Muscle of arm (tissue), 14 donors: ENCODE measurements around the gene TRIM39. TPM values are rescaled to one million over a fixed set of nuclear protein-coding genes. Genes with fewer than 3 reads are reported as not detected.
"Not testable (repeated sequence)": the region's sequence is repeated elsewhere in the genome, so short reads cannot be mapped to it uniquely, and the experiment has no call there.

Experiments used
- DNase-seq: peaks from one replicate; pipeline ENCODE4 v3.0.0-alpha.2; 2013
- long read RNA-seq, 11 donors: transcript quantifications; one replicate each; lab custom pipeline, GENCODE V29; 2026
- polyA plus RNA-seq, 12 donors: library from polyadenylated mRNA; unstranded; fragments of 120-200 nt; gene quantifications; one replicate each; pipeline ENCODE4 v1.2.1, GENCODE V29; 2013; ENCODE audit not compliant: insufficient read length in 12 of 12

The TRIM39 gene
- 10 to 100 TPM in 1 of 12 donors, 1 to 10 TPM in 10, not detected in 1; 6.0 to 11.8 (median 7.5) TPM for polyA plus RNA-seq
- long read RNA-seq, donor 1, result 0 reads
- long read RNA-seq, donor 2, result 0 reads
- long read RNA-seq, donor 3, result 0 reads
- long read RNA-seq, donor 4, result 0 reads
- long read RNA-seq, donor 5, partial matches to known transcripts, result 0 of 1 reads
- long read RNA-seq, donor 5, other reads (novel, unspliced or antisense), result 0 of 1 reads
- long read RNA-seq, donor 6, partial matches to known transcripts, result 0 of 1 reads
- long read RNA-seq, donor 6, other reads (novel, unspliced or antisense), result 0 of 1 reads
- long read RNA-seq, donor 7, result 0 reads
- long read RNA-seq, donor 8, partial matches to known transcripts, result 0 of 1 reads
- long read RNA-seq, donor 8, other reads (novel, unspliced or antisense), result 0 of 1 reads
- long read RNA-seq, donor 9, result 0 reads
- long read RNA-seq, donor 10, result 0 reads
- long read RNA-seq, donor 11, partial matches to known transcripts, result 0 of 1 reads
- long read RNA-seq, donor 11, other reads (novel, unspliced or antisense), result 0 of 1 reads

DNA sequence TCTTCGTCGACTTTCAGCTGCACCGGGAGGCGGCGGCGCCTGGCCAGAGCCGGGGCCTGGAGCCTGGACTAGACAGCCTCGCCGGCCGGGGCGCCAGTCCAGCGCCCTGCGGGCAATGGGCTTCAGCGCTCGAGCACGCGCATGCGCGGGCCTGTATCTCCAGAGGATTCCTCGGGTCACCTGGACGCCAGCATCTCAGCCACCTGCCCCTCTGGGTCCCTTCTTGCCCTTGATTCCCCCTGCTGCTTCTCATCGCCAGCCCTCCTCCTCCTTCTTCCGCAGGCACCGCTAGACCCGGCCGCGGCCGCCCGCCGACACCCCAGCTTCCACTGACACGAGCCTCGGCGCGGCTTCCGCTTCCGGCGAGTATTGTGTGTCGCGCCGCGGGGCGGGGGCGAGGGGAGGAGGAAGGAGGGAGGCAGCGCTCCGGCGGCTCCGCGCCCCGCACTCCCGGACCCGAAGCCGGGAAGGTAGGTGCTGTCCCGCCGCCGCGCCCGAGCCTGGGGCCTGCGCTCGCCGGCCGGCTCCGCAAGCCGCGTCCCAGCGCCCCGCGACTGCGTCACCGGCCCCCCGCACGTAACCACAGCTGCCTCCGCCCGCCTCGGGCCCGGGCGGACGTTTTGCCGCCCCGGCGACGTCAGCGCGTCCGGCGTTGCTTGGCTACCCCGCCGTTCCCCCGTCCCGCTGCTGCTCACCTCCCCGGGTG is at the start of gene TRIM39:
TRIM39 (plus strand) TSS at position 402 of the 706 bp plus-strand sequence. CDS start 2,391 bp downstream, outside the sequence.
- peak; percentile 90 for DNase-seq

DNA sequence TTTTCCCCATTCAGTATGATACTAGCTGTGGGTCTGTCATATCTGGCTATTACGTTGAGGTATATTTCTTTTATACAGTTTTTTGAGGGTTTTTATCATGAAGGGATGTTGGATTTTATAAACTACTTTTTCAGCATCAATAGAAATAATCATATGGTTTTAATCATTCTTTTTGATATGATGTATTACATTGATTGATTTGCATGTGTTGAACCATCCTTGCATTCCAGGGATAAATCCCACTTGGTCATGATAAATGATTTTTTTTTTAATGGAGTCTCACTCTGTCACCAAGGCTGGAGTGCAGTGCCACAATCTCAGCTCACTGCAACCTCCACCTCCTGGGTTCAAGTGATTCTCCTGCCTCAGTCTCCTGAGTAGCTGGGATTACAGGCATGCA is 45.7 kb upstream of the TRIM39 start:
- not testable (repeated sequence) for DNase-seq

DNA sequence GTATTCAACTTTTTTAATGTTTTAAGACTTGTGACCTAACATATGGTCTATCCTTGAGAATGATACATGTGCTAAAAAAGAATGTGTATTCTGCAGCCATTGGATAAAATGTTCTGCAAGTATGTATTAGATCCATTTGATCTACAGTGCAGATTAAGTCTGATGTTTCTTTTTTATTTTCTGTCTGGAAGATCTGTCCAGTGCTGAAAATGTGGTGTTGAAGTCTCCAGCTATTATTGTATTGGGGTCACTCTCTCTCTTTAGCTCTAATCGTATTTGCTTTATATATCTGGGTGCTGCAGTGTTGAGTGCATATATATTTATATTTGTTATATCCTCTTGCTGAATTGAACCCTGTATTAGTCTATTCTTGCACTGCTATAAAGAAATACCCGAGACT is 44.2 kb upstream of the TRIM39 start:
- DNase-seq, result no peak

DNA sequence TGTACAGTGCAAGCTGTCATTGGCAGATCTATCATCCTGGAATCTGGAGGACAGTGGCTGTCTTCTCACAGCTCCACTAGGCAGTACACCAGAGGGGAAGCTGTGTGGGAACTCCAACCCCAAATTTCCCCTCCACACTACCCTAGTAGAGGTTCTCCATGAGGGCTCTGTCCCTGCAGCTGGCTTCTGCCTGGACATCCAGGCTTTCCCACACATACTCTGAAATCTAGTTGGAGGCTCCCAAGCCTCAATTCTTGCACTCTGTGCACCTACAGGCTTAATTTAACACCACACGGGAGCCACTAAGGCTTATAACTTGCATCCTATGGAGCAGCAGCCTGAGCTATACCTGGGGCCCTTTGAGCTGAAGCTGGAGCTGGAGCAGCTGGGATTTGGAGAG is 43.0 kb upstream of the TRIM39 start:
- no peak for DNase-seq

DNA sequence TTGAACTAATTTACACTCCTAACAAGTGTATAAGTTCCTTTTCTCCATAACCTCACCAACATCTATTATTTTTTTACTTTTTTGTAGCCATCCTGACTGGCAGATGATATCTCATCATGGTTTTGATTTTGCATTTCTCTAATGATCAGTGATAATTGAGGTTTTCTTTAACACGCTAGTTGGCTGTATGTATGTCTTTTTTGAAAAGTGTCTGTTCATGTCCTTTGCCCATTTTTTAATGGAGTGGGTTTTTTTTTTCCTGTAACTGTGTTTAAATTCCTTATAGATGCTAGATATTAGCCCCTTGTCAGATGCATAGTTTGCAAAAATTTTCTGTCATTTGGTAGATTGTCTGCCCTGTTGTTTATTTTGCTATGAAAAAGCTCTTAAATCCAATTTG is 39.6 kb upstream of the TRIM39 start:
- no peak for DNase-seq

DNA sequence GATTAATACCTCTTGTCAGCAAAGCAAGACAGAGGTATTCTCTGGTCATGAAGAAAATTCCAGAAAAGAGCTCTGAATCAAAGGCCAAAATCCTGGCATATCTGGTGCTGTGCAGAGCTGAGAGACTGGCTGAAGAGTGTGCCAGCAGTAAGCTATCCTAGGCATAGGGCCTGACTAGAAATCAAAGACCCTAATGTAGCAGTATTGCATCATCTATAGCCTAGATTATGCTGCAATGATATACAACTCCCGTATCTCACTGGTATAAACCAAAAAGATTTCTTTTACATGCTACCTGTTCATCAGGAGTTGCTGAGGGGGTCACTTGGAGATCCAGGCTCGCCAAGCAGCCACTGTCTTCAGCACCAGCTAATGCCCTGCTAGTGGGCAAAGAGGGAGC is 30.9 kb upstream of the TRIM39 start:
- no peak for DNase-seq

DNA sequence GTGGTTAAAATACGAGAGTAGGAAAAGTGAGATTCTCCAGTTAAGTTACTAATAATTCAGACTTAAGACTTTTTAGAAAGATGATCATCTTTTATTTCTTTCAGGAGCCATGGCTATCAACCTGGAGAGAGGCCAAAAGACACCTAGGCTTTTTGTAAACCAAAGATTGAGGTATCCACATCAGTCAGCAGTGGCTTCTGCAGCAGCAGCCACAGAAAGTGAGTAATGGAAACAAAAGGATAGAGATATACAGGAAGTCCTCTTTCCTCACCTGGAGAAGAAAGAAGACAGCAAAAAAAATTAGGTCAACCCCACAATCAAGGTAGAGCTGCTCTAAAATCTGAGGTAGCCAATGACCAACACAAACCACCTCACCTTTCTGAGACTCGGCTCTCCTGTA is 22.7 kb upstream of the TRIM39 start:
- DNase-seq, result no peak

DNA sequence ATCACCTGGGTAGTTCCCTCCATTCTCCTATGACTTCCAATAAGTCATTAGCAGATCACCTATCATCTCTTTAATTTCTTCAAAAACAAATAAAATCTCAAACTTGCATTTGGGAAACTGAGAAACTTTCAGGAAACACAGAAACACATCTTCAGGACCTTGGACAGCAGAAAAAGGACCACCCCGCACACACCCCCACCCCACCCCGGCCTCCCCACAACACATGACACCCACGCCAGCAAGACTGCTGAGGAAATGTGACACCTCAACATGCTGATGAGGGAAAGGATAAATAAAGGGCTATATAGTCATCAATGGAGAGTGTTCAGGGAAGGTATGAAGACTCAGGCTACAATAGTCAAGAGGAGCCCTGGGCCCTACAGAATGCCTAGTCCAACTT is 15.6 kb upstream of the TRIM39 start:
- DNase-seq, result no peak

DNA sequence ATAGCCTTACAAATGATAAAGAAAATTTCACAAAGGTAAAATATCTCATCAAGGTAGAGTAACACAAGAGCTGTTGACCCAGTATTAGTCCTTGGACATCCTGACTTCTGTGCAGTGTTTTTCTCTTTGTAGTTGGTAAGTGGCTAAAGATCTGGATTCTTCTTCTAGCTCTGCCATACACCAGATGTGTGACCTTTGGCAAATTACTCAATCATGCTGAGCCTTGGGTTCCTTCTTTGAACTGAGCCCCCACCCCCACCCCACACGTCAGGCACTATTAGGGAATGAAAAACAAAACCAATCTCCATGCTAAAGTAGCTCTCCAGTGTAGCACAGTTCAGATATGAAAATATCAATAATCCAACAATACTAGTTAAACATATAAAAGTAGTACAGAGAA is 15.1 kb upstream of the TRIM39 start:
- DNase-seq, result no peak

DNA sequence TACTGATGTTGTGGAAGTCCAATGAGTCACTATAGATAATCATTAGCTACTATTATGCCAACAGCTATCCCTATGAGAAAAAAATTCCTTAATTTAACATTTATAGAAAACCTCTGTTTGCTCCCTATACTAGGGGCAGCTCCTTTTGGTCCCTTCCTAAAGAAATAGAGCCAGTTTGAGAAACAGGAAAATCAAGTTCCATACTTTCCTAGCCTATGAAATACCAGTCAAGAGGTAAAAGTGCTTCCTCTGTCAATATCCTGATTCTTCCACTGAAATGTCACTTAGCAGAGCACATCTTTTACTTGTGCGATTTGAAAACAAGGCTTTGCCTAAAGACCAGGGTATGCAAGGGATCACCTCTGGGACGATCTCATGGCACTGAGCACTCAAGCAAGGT is 14.5 kb upstream of the TRIM39 start:
- DNase-seq, result no peak

DNA sequence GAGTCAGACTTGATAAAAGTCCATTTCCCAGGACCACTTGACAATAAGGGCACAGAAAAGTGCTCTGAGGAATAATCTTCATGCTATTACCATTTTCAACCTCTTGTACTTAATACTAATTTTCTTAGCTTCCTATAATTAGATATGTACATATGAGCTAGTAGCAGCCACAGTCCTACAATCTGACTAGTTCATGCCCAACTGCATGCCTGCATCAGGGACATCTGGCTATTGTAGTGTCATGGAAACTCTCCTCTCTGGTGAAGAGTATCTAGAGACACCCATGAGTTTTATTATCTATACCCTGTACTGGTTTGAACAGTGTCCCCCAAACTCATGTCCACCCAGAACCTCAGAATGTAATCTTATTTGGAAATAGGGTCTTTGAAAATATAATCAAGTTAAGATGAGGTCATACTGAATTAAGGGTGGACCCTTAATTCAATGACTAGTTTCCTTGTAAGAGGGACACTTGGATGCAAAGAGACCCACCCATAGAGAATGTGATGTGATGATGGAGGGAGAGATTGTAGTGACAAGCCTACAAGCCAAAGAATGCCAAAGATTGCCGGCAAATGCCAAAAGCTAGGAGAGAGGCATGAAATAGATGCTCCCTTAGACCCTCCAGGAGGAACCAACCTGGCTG is 13.9 kb upstream of the TRIM39 start:
- DNase-seq, result no peak

DNA sequence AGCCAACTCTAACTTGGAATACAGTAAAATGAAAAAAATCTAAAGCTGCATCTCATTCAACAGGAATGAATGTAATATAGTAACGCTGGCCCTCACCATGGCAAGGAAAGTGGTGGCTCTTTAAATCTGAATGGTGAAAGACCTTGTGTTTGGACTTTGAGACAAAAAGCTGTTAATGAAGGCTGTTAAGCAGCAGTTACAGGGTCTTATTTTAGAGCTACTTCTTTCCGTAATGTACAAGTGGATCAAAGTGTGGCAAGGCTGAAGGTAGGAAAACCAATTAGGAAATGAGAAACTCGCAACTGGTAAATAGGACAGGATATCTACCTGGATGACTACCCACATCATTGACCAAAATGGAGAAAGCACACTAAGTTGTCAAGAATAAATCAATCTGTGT is 11.6 kb upstream of the TRIM39 start:
- DNase-seq, result no peak

DNA sequence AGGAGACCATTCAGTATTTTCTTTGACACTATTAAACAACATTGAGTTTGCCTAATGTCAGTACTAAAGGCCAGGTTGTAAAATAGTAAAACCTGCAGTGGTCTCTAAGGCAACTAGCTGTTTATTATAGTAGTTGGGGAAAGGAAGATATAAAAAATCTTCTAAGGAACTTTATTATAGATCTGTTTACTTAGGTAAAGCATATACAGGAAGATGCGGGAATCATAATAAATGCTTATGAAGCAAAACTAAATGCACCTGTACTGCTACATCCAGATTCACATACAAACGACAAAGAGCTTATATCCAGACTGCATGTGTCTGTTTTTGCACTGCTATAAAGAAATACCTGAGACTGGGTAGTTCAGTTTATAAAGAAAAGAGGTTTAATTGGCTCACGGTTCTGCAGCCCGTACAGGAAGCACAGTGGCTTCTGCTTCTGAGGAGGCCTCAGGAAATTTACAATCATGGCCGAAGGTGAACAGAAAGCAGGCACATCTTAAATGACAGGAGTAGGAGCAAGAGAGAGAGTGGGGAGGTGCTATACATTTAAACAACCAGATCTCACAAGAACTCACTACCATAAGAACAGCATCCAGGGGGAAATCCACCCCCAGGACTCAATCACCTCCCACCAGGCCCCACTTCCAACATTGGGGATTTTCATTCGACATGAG is 8.7 kb upstream of the TRIM39 start:
- DNase-seq, result no peak

DNA sequence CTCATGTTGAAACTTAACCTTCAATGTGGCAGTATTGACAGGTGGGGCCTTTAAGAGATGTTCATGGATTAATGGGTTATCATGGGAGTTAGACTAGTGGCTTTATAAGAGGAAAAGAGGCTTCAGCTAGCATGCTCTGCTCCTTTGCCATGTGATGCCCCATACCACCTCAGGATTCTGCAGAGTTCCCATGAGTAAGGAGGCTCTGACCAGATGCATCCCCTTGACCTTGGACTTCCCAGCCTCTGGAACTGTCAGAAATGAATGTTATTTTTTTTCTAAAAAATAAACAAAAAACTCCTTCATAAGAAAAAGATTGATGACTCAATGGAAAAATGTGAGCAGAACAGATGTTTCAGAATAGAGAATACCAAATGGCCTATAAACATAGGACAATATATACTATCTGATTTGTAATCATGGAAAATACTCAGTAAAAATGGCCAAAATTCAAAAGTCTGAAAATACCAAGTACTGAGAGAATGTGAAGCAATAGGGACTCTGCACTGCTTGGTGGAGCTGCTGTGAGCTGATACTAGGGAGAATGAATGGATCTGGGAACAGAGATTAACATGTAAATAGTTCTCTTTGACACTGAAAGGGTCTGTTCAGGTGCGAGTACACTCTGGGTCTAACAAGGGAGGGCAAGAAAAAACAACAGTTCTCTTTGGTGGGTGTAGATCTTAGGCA is 7.4 kb upstream of the TRIM39 start:
- no peak for DNase-seq

DNA sequence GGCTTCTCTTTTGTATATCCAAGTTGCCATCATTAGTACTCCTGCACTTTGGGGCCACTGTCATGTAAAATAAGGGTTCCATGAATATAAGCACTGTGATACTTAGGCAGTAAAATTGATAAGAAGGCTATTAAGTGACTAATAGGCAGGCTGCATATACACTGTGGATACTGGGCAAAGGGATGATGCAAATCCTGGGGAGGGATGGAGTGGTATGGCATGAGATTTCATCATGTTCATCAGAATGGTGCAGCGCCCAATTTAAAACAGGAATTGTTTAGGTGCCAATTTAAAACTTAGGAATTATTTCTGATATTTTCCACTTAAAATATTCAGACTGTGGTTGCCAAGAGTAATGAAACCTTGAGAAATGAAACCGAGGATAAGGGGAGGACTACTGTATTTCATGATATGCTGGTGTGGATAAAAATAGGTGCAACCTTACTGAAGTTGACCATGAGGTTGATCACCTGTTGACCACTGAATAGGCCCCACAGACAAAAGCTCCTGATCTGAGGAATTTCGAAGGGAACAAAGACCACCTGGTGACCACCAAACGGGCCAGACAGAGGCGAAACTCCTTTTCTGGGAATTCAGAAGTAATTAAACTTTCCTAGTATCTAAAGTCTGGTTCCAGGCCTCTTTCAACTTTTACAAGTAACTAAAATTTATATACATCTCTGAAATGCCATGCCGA is 4.9 kb upstream of the TRIM39 start:
- DNase-seq, result no peak

DNA sequence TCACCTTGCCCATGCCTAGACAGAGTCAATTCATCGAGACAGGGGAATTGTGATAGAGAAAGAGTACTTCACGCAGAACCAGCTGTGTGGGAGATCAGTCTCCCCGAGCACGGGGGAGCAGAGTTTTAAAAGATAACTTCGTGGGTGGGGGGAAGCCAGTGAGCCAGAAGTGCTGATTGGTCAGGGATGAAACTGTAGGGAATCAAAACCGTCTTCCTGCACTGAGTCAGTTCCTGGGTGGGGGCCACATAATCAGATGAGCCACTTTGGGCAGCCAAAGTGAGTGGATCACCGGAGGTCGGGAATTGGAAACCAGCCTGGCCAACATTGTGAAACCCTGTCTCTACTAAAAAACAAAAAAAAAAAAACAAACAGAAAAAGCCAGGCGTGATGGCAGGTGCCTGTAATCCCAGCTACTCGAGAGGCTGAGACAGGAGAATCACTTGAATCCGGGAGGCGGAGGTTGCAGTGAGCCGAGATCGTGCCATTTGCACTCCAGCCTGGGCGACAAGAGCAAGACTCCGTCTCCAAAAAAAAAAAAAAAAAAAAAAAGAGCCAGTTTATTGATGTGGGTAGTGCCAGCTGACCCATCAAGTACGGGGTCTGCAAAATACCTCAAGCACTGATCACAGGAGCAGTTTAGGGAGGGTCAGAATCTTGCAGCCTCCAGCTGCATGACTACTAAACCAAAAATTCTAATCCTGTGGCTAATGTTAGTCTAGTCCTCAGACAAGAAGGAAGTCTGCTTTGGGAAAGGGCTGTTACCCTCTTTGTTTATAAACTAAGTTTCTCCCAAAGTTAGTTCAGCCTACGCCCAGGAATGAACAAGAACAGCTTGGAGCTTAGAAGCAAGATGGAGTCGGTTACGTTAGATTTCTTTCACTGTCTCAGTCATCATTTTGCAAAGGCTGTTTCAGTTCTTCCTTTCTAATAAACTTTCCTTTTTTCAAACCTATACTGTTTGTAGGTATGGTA is 3.9 kb upstream of the TRIM39 start:
- DNase-seq, result no peak

DNA sequence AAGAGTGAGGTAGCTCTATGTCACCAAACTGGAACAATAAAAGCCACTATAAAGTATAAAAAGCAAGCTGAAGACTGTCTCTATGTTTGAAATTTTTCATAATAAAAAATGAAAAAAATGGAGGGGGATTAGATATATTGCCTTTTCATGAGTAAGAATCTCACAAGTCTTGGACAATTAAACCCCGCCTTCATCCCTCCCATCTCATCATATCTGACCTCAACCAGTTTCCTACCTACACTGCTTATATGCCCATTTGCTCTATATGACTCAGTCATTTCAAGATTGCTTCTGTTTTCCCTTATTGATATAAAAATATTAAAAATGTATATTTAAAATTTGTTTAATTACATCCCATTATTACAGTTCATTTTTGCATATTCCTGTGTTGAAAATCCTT is 2.9 kb upstream of the TRIM39 start:
- DNase-seq, result no peak

DNA sequence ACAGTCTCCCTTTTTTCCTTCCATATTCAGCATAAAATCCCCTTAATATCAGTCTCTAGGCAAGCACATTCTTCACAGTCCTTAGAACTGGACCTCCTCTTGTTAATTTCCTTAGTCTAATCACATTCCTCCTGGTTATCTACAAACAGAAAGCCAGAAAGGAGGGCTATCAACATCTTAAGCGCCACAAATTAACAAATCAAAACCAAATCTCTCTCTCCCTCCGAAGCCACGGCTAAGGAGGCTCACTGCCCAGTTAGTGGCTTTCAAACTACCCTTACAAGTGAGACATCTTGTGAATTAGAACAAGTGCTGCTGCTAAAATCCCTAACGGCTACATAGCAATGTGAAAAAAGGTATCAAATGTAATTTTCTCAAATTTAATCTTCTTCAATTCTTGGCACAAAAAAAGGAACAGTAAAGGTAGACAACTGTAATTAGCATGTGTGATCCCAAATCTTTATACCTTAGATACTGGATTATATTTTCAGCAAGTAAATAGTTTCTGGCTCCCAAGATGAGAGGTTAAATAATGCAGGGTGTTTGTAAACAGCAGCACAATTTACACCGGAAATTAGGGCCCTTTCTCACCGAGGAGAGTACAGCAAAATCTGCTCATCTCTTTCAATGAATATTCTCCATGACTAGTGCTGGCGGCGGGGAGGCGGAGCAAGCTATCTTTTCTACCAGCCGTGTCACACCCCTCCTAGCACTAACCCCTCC is 1.4 kb upstream of the TRIM39 start:
- no peak for DNase-seq
